Activated naive CD8-positive, alpha-beta T cell treated with anti-CD3 and anti-CD28 coated beads for 36 hours (primary cell): ENCODE results near the gene CENPE. TPM values are rescaled to one million over a fixed set of nuclear protein-coding genes. Genes with fewer than 3 reads are reported as not detected.

ENCODE experiments used
- DNase-seq: peaks from one replicate; pipeline ENCODE4 v3.0.0; 2021
- H3K27ac Mint-ChIP-seq: one replicate; pipeline ENCODE4 v1.8.0; 2022; ENCODE audit warnings: mild to moderate bottlenecking, moderate library complexity, mixed read lengths
- H3K27me3 Mint-ChIP-seq: one replicate; pipeline ENCODE4 v1.8.0; 2022; ENCODE audit warnings: mild to moderate bottlenecking, mixed read lengths
- H3K36me3 Mint-ChIP-seq: one replicate; pipeline ENCODE4 v1.8.0; 2021; ENCODE audit warnings: mild to moderate bottlenecking, mixed read lengths
- H3K4me1 Mint-ChIP-seq: one replicate; pipeline ENCODE4 v1.8.0; 2021; ENCODE audit warnings: mixed read lengths
- H3K4me3 Mint-ChIP-seq: one replicate; pipeline ENCODE4 v1.8.0; 2022; ENCODE audit warnings: mild to moderate bottlenecking, moderate library complexity, mixed read lengths
- H3K9me3 Mint-ChIP-seq: one replicate; pipeline ENCODE4 v1.8.0; 2022; ENCODE audit warnings: mixed read lengths
- total RNA-seq, 2 experiments: library from RNA; stranded (reverse); gene quantifications; one replicate each; pipeline ENCODE4 v1.2.3, GENCODE V29; 2021

Gene CENPE
- total RNA-seq, 2 experiments from 2014 or later: 34.2 to 36.8 TPM

- Mint-ChIP-seq H3K4me3 (peak within 1 kb of the TSS; percentile 81), H3K4me1 (peaks cover 20% of the 10 kb centered on the region)
- DNase-seq: peak; percentile 9
Observed at GRCh38 chr4:103099691-103100392, 98.3 kb downstream of the CENPE start, which contains the start of gene BDH2. Gene BDH2 (minus strand): TSS chr4:103099834. CDS start chr4:103096254, 3,580 bp downstream.

GRCh38 chr4:103098756-103099440 lies 99.2 kb downstream of the CENPE start:
- H3K9me3 Mint-ChIP-seq: no peaks in the 10 kb centered on the region
- H3K4me3 Mint-ChIP-seq: peak overlapping the region; percentile 81
- peak overlapping the region; percentile 75 for H3K27ac Mint-ChIP-seq
- DNase-seq: no peak
- peaks cover 20% of the 10 kb centered on the region for H3K4me1 Mint-ChIP-seq
- H3K36me3 Mint-ChIP-seq: no peaks in the 10 kb centered on the region
- H3K27me3 Mint-ChIP-seq: no peaks in the 10 kb centered on the region

More at GRCh38 chr4:103099691-103100392, 98.3 kb downstream of the CENPE start, which contains the start of gene BDH2:
- H3K36me3 Mint-ChIP-seq: no peaks in the 10 kb centered on the region
- H3K9me3 Mint-ChIP-seq: no peaks in the 10 kb centered on the region
- H3K27ac Mint-ChIP-seq: peak within 1 kb of the TSS; percentile 75
- H3K27me3 Mint-ChIP-seq: no peaks in the 10 kb centered on the region

- peak overlapping the region; percentile 81 for H3K4me3 Mint-ChIP-seq
- H3K27me3 Mint-ChIP-seq: no peaks in the 10 kb centered on the region
- no peak for DNase-seq
- no peaks in the 10 kb centered on the region for H3K9me3 Mint-ChIP-seq
- H3K4me1 Mint-ChIP-seq: peaks cover 20% of the 10 kb centered on the region
- no peaks in the 10 kb centered on the region for H3K36me3 Mint-ChIP-seq
- no peak overlapping the region for H3K27ac Mint-ChIP-seq
Observed at GRCh38 chr4:103098341-103098740, 99.8 kb downstream of the CENPE start.

DNA sequence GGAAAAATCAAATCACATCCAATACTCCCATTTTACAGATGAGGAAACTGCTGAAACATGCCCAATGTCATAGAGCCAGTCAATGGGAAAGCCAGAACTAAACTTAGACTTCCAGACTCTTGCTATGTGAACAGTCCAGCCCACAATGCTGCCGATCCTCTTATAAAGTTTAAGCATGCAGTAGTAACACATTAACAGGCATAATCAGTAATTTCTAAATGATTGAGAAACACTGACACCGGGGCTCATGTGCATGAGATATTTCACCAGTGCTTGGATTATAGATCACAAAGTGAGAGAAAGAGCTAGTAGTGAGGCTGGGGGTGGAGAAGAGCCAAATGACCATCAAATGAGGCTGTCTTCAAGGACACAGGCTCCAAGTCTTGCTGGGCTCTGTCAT lies 101.0 kb downstream of the CENPE start:
- H3K27ac Mint-ChIP-seq: no peak overlapping the region
- H3K4me1 Mint-ChIP-seq: peaks cover 31% of the 10 kb centered on the region
- no peak overlapping the region for H3K4me3 Mint-ChIP-seq
- H3K27me3 Mint-ChIP-seq: no peaks in the 10 kb centered on the region
- DNase-seq: no peak
- H3K36me3 Mint-ChIP-seq: no peaks in the 10 kb centered on the region
- no peaks in the 10 kb centered on the region for H3K9me3 Mint-ChIP-seq

- Mint-ChIP-seq H3K4me1 (peaks cover 34% of the 10 kb centered on the region), H3K27me3 (no peaks in the 10 kb centered on the region), H3K9me3 (no peaks in the 10 kb centered on the region), H3K27ac (no peak overlapping the region), H3K36me3 (no peaks in the 10 kb centered on the region), H3K4me3 (no peak overlapping the region)
- no peak for DNase-seq
Observed at GRCh38 chr4:103095080-103095479, 103.1 kb downstream of the CENPE start.

DNA sequence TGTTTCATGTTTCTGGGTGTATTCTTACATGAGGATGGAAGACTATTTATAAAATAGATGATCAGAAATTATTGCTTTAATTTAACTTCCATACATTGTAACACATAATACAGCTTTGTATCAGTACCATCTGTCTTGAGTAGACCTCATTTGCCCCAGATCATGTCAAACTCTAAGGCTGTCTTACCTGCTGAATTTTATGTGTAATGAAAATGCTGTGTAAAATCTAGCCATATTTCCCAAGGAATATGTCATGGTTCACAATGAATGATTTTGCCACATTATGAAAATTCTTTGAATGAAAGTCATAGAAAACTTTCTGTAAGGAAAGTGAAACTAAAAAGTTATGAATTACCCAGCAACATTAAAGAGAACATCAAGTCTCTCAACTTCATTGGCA lies 105.9 kb downstream of the CENPE start:
- Mint-ChIP-seq H3K27ac (no peak overlapping the region), H3K36me3 (no peaks in the 10 kb centered on the region), H3K4me1 (peaks cover 20% of the 10 kb centered on the region), H3K4me3 (no peak overlapping the region), H3K27me3 (no peaks in the 10 kb centered on the region), H3K9me3 (no peaks in the 10 kb centered on the region)
- DNase-seq: no peak

GRCh38 chr4:103091601-103092223 lies 106.4 kb downstream of the CENPE start:
- Mint-ChIP-seq H3K9me3 (no peaks in the 10 kb centered on the region), H3K4me3 (no peak overlapping the region), H3K4me1 (peaks cover 15% of the 10 kb centered on the region), H3K36me3 (no peaks in the 10 kb centered on the region), H3K27me3 (no peaks in the 10 kb centered on the region), H3K27ac (no peak overlapping the region)
- peak; percentile 29 for DNase-seq

DNA sequence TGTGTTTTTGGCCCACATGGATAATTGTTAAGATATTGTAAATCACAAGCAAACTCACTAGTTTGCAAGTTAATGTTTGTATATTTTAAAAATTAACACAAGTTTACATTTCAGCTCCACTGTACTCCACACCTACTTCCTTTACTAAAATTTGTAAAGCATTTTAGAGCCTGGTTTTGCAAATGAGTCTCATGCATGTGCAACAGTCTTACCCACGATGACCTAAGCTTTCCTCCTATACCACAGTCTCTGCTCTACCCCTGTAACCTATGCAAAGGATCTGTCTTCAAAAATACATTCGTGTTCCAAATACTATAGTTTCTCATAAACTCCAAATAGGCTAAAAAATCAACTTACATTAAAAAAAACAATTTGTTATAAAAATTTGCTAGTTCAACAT lies 108.7 kb downstream of the CENPE start:
- H3K27me3 Mint-ChIP-seq: no peaks in the 10 kb centered on the region
- no peak for DNase-seq
- H3K27ac Mint-ChIP-seq: no peak overlapping the region
- H3K36me3 Mint-ChIP-seq: no peaks in the 10 kb centered on the region
- peaks cover 14% of the 10 kb centered on the region for H3K4me1 Mint-ChIP-seq
- no peaks in the 10 kb centered on the region for H3K9me3 Mint-ChIP-seq
- no peak overlapping the region for H3K4me3 Mint-ChIP-seq

GRCh38 chr4:103086551-103086950 lies 111.6 kb downstream of the CENPE start:
- Mint-ChIP-seq H3K4me1 (no peaks in the 10 kb centered on the region), H3K4me3 (no peak overlapping the region), H3K36me3 (peaks cover 2% of the 10 kb centered on the region), H3K9me3 (no peaks in the 10 kb centered on the region), H3K27ac (no peak overlapping the region), H3K27me3 (no peaks in the 10 kb centered on the region)
- no peak for DNase-seq

- Mint-ChIP-seq H3K36me3 (peaks cover 3% of the 10 kb centered on the region), H3K27me3 (no peaks in the 10 kb centered on the region), H3K27ac (no peak overlapping the region), H3K4me3 (no peak overlapping the region), H3K9me3 (no peaks in the 10 kb centered on the region), H3K4me1 (no peaks in the 10 kb centered on the region)
- DNase-seq: no peak
Observed at GRCh38 chr4:103085555-103086196, 112.5 kb downstream of the CENPE start.

GRCh38 chr4:103079621-103080020 lies 118.5 kb downstream of the CENPE start:
- H3K9me3 Mint-ChIP-seq: no peaks in the 10 kb centered on the region
- H3K27me3 Mint-ChIP-seq: no peaks in the 10 kb centered on the region
- peaks cover 30% of the 10 kb centered on the region for H3K4me1 Mint-ChIP-seq
- no peak for DNase-seq
- H3K27ac Mint-ChIP-seq: no peak overlapping the region
- peaks cover 21% of the 10 kb centered on the region for H3K36me3 Mint-ChIP-seq
- no peak overlapping the region for H3K4me3 Mint-ChIP-seq

- DNase-seq: no peak
- Mint-ChIP-seq H3K36me3 (peaks cover 42% of the 10 kb centered on the region), H3K27ac (peak within 1 kb of the TSS; percentile 99), H3K4me1 (peaks cover 45% of the 10 kb centered on the region), H3K9me3 (no peaks in the 10 kb centered on the region), H3K27me3 (no peaks in the 10 kb centered on the region), H3K4me3 (peak within 1 kb of the TSS; percentile 85)
Observed at GRCh38 chr4:103076747-103077347, 121.3 kb downstream of the CENPE start, which contains the start of gene SLC9B2. Gene SLC9B2 (minus strand): TSS chr4:103076761. CDS start chr4:103067550, 9,211 bp downstream.

- Mint-ChIP-seq H3K9me3 (no peaks in the 10 kb centered on the region), H3K27ac (peak overlapping the region; percentile 99), H3K27me3 (no peaks in the 10 kb centered on the region), H3K4me1 (peaks cover 45% of the 10 kb centered on the region), H3K36me3 (peaks cover 39% of the 10 kb centered on the region), H3K4me3 (peak overlapping the region; percentile 85)
- peak; percentile 64 for DNase-seq
Observed at GRCh38 chr4:103075894-103076746, 122.0 kb downstream of the CENPE start.

DNA sequence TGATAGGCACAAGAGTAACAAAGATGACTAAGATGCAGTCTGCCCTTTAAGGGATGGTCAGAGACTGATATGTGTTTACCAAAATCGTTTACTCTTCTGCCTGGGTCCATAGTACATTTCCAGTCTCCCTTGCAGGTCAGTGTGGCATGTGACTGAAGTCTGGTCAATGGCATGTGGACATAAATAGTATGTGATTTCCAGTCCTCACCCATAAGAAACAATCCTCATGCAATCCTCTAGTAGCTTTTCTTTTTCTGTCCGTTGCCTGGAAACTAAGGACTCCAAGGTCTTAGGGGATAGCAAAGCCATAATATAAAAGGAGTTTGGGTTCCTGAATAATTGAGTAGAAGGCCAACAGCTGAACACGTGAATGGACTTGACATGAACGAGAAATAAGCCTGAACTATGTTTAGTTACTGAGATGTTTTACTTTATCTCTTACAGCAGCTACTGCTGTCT lies 122.7 kb downstream of the CENPE start:
- Mint-ChIP-seq H3K4me1 (peaks cover 49% of the 10 kb centered on the region), H3K36me3 (peaks cover 43% of the 10 kb centered on the region), H3K27ac (peak overlapping the region; percentile 99), H3K27me3 (no peaks in the 10 kb centered on the region), H3K4me3 (peak overlapping the region; percentile 85), H3K9me3 (no peaks in the 10 kb centered on the region)
- no peak for DNase-seq
